Neuronal stem cell (in vitro differentiated cells): Measurements from ENCODE around the gene TOPBP1.

ENCODE experiments used
- DNase-seq: peaks from one replicate; pipeline ENCODE4 v3.0.0-alpha.2; 2013; ENCODE audit warnings: low spot score
- H2AFZ ChIP-seq: one replicate; pipeline ENCODE4 v1.6.1; 2013; ENCODE audit warnings: mild to moderate bottlenecking, low read length, inconsistent platforms
- H2AK5ac ChIP-seq: 2 replicates; pipeline ENCODE4 v1.6.1; 2013; ENCODE audit warnings: low read depth, mild to moderate bottlenecking, inconsistent platforms, low read length, moderate library complexity, mixed read lengths
- H2BK120ac ChIP-seq: 2 replicates; pipeline ENCODE4 v1.6.1; 2013; ENCODE audit warnings: low read depth, mild to moderate bottlenecking, inconsistent platforms, low read length, moderate library complexity, mixed read lengths
- H2BK12ac ChIP-seq: one replicate; pipeline ENCODE4 v1.6.1; 2013; ENCODE audit warnings: low read length, inconsistent platforms
- H2BK15ac ChIP-seq: 2 replicates; pipeline ENCODE4 v1.6.1; 2013; ENCODE audit warnings: mild to moderate bottlenecking, low read length, inconsistent platforms, mixed read lengths
- H2BK5ac ChIP-seq: one replicate; pipeline ENCODE4 v1.6.1; 2013; ENCODE audit warnings: inconsistent platforms, mild to moderate bottlenecking, low read length, moderate library complexity
- H3K14ac ChIP-seq: one replicate; pipeline ENCODE4 v1.6.1; 2013; ENCODE audit warnings: low read length, inconsistent platforms
- H3K18ac ChIP-seq: 2 replicates; pipeline ENCODE4 v1.6.1; 2013; ENCODE audit warnings: low read length, inconsistent platforms
- H3K23ac ChIP-seq: 2 replicates; pipeline ENCODE4 v1.6.1; 2013; ENCODE audit warnings: low read depth, mild to moderate bottlenecking, mixed read lengths, low read length, inconsistent platforms; ENCODE audit not compliant: poor library complexity
- H3K27ac ChIP-seq: replicated peaks from 3 replicates; pipeline ENCODE4 v1.5.1; 2013; ENCODE audit warnings: low read length, inconsistent platforms
- H3K27me3 ChIP-seq, 3 experiments: 2 replicates each; pipeline ENCODE4 v1.6.1; 2013; ENCODE audit warnings: low read length in 3 of 3, mild to moderate bottlenecking in 2 of 3, inconsistent platforms in 1 of 3, low read depth in 1 of 3, mixed read lengths in 1 of 3, moderate library complexity in 1 of 3; ENCODE audit not compliant: control insufficient read depth in 3 of 3, insufficient read depth in 3 of 3
- H3K36me3 ChIP-seq, 2 donors: replicated peaks in 1 of 2; 2 replicates each; pipeline ENCODE4 v1.6.1; 2013; ENCODE audit warnings: low read length in 2 of 2; ENCODE audit not compliant: control insufficient read depth in 2 of 2, insufficient read depth in 2 of 2
- H3K4ac ChIP-seq: 2 replicates; pipeline ENCODE4 v1.6.1; 2013; ENCODE audit warnings: inconsistent platforms, mild to moderate bottlenecking, low read length, moderate library complexity
- H3K4me1 ChIP-seq, 2 donors: 1 replicate in 1 of 2; 2 replicates in 1 of 2; pipeline ENCODE4 v1.6.1; 2013; ENCODE audit warnings: low read length in 2 of 2, low read depth in 1 of 2; ENCODE audit not compliant: control insufficient read depth in 2 of 2, insufficient read depth in 1 of 2
- H3K4me2 ChIP-seq: one replicate; pipeline ENCODE4 v1.6.1; 2013; ENCODE audit warnings: mild to moderate bottlenecking, low read length, inconsistent platforms; ENCODE audit not compliant: insufficient read depth, poor library complexity, severe bottlenecking
- H3K4me3 ChIP-seq, 2 donors: 2 replicates each; pipeline ENCODE4 v1.5.1; 2013; ENCODE audit warnings: low read length in 2 of 2, mild to moderate bottlenecking in 2 of 2, inconsistent platforms in 1 of 2, moderate library complexity in 1 of 2
- H3K79me1 ChIP-seq: one replicate; pipeline ENCODE4 v1.6.1; 2013; ENCODE audit warnings: low read depth, mild to moderate bottlenecking, inconsistent platforms, low read length, moderate library complexity
- H3K9ac ChIP-seq: one replicate; pipeline ENCODE4 v1.6.1; 2013; ENCODE audit warnings: mild to moderate bottlenecking, low read depth, low read length, inconsistent platforms; ENCODE audit not compliant: poor library complexity
- H3K9me3 ChIP-seq, 2 donors: replicated peaks in 1 of 2; 2 replicates each; pipeline versions ENCODE3 to v1.6.1; 2013; ENCODE audit warnings: low read length in 2 of 2, mild to moderate bottlenecking in 2 of 2, inconsistent platforms in 1 of 2, low read depth in 1 of 2, mixed read lengths in 1 of 2, moderate library complexity in 1 of 2; ENCODE audit not compliant: control insufficient read depth in 2 of 2, insufficient read depth in 1 of 2
- H4K8ac ChIP-seq: one replicate; pipeline ENCODE4 v1.6.1; 2013; ENCODE audit warnings: low read depth, mild to moderate bottlenecking, inconsistent platforms, low read length, moderate library complexity
- H4K91ac ChIP-seq: one replicate; pipeline ENCODE4 v1.6.1; 2013; ENCODE audit warnings: low read length, low read depth, mild to moderate bottlenecking, inconsistent platforms; ENCODE audit not compliant: poor library complexity
- WGBS, 2 donors: extraction: QIAGEN DNeasy Blood & Tissue Kit; methylation state at CpG; one replicate each; pipeline ENCODE4 v1.1.7; 2013; ENCODE audit warnings: missing lambda C conversion rate in 2 of 2, mixed read lengths in 1 of 2; ENCODE audit not compliant: insufficient read length in 2 of 2, insufficient replicate concordance in 1 of 2; ENCODE audit errors: extremely low coverage in 2 of 2; 5-methylcytosine and 5-hydroxymethylcytosine counted together

TOPBP1 gene

DNA sequence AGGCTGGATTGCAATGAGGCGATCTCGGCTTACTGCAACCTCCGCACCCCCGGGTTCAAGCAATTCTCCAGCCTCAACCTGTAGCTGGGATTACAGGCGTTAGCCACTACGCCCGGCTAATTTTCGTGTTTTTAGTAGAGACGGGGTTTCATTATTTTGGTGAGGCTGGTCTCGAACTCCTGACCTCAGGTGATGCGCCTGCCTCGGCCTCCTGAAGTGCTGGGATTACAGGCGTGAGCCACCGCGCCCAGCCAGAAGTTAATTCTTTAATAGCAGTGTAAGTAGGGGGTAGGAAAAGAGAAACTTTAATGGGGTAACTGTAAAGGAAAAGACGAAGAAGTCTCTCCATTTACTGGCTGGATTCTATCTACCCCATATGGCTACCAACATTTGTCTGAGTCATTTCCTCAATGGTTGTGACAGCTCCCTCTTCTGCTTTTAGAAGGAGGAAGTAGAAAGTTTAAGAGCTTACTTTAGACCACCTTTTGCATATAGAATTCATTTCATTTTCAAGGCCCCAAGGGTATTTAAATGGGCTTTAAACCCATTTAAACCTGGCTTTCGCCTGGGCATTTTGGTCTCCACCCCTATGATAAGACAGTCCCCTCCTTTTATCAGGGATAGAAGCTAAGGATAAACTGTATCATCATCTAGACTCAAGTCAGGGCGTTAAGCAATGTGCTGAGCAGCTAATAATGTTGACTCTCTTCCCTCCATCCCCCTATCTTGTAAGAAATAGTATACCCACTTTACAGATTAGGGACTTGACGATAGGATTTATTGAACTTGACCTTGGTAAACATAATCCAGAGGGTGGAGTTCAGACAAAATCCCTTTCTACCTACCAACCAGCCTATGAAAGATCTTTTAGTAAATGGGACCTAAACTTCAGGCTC is 89.3 kb downstream of the TOPBP1 start:
- Histone ChIP-seq H3K4ac (no peak overlapping the region), H3K4me3 (peak overlapping the region in 1 of 2 donors; percentile 52), H2BK120ac (no peak overlapping the region), H3K27me3 (no peaks in the 10 kb centered on the region), H3K23ac (no peak overlapping the region), H3K4me2 (peak overlapping the region; percentile 34), H2AK5ac (no peak overlapping the region), H4K91ac (no peak overlapping the region), H3K18ac (no peak overlapping the region), H2BK12ac (no peak overlapping the region), H2BK15ac (no peak overlapping the region), H2AFZ (peak overlapping the region; percentile 92), H3K27ac (peak overlapping the region; percentile 64), H3K36me3 (peaks cover 3 to 24% of the 10 kb centered on the region in 2 donors), H3K9me3 (no peaks in the 10 kb centered on the region), H2BK5ac (no peak overlapping the region), H3K79me1 (peaks cover 1% of the 10 kb centered on the region), H3K14ac (no peak overlapping the region), H3K9ac (no peak overlapping the region), H4K8ac (no peak overlapping the region), H3K4me1 (peaks cover 13 to 19% of the 10 kb centered on the region in 2 donors)
- WGBS, 2 donors, result no CpG with 5 or more reads among the region's 19 CpGs
- no peak for DNase-seq

DNA sequence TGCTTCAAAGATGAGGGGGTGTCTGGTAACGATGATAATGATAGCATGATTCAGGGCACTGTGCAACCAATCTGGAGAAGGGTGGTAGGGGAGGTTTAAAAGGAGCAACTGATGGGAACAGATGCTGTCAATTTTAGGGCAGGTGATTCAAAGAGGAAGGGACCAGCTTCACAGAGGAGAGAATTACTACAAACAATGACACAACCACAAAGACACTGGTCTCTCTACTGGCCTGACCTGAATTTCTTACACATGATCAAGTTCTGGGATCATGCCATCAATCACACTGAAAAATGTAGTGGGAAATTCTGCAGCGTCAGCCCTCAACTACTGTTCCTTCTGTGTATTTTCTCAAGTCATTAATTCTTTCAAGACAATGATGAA is 90.8 kb downstream of the TOPBP1 start:
- Histone ChIP-seq H3K27ac (no peak overlapping the region), H4K8ac (no peak overlapping the region), H2BK15ac (no peak overlapping the region), H4K91ac (no peak overlapping the region), H3K18ac (no peak overlapping the region), H3K27me3 (no peaks in the 10 kb centered on the region), H3K4me1 (peaks cover 11 to 18% of the 10 kb centered on the region in 2 donors), H3K4me3 (no peak overlapping the region), H2AK5ac (no peak overlapping the region), H3K23ac (no peak overlapping the region), H3K14ac (no peak overlapping the region), H2BK120ac (no peak overlapping the region), H3K4ac (no peak overlapping the region), H2BK12ac (no peak overlapping the region), H3K4me2 (no peak overlapping the region), H3K9ac (no peak overlapping the region), H2BK5ac (no peak overlapping the region), H3K79me1 (peaks cover 1% of the 10 kb centered on the region), H3K9me3 (no peaks in the 10 kb centered on the region), H2AFZ (no peak overlapping the region), H3K36me3 (peaks cover 0 to 12% of the 10 kb centered on the region in 2 donors)
- DNase-seq, result no peak
- WGBS, 2 donors, result no CpG with 5 or more reads among the region's 2 CpGs

DNA sequence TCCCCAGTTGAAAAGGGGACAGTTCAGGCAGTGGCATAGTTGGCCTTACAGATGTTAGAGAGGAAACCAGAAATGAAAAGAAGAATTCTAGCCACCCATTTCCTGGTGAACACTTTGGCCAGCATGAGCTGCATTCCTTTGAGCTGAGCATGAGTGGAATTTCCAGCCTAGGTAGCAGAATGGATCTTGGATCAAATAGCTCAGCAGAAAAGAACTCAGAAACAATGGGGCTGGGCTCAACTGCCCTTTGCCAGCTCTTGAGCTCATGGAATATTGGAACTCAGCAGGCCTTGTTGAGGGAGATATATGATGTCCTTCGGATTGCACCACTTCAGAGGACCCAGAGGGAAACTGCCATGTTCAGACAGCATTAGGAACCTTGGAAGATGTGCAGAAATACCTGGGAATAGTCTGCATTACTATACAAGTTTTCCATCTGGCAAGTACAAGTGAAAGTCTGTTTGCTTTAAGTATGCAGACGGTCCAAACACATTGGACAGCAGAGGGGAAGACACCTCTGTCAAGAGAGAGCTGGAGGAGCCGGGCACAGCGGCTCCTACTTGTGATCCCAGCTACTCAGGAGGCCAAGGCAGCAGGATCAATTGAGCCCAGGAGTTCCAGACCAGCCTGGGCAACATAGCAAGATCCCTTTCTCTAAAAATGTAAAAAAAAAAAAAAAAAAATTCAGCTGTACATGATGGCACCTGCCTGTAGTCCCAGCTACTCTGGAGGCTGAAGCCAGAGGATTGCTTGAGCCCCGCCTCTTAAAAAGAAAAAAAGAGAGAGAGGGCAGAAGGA is 91.4 kb downstream of the TOPBP1 start:
- no peaks in the 10 kb centered on the region for H3K27me3 ChIP-seq
- H3K23ac ChIP-seq, result no peak overlapping the region
- no peak overlapping the region for H3K4me3 ChIP-seq
- no peak overlapping the region for H3K18ac ChIP-seq
- H2BK12ac ChIP-seq, result no peak overlapping the region
- peaks cover 1% of the 10 kb centered on the region for H3K79me1 ChIP-seq
- no peak for DNase-seq
- H4K91ac ChIP-seq, result no peak overlapping the region
- H2BK120ac ChIP-seq, result no peak overlapping the region
- H4K8ac ChIP-seq, result no peak overlapping the region
- H3K4me1 ChIP-seq, result peaks cover 9 to 18% of the 10 kb centered on the region in 2 donors
- H3K14ac ChIP-seq, result no peak overlapping the region
- H3K9ac ChIP-seq, result no peak overlapping the region
- peak overlapping the region; percentile 46 for H2BK5ac ChIP-seq
- H3K4me2 ChIP-seq, result no peak overlapping the region
- peak overlapping the region; percentile 68 for H3K27ac ChIP-seq
- H2AK5ac ChIP-seq, result no peak overlapping the region
- peaks cover 0 to 6% of the 10 kb centered on the region in 2 donors for H3K36me3 ChIP-seq
- H3K9me3 ChIP-seq, result no peaks in the 10 kb centered on the region
- H3K4ac ChIP-seq, result no peak overlapping the region
- no peak overlapping the region for H2BK15ac ChIP-seq
- no peak overlapping the region for H2AFZ ChIP-seq
- WGBS, 2 donors, result no CpG with 5 or more reads among the region's 5 CpGs
